Activated T-cell treated with anti-CD3 and anti-CD28 coated beads, Interleukin-2, amount 50 U/mL, for 4 hours (primary cell): ENCODE measurements around the gene PCDHA12. TPM values are rescaled to one million over a fixed set of nuclear protein-coding genes. Genes with fewer than 3 reads are reported as not detected.
"Not testable (repeated sequence)": the region's sequence is repeated elsewhere in the genome, so short reads cannot be mapped to it uniquely, and the experiment has no call there.

Source experiments
- ATAC-seq, 2 donors: fragments of 200-7000 bp; cut with Tn5 transposase; one replicate each; pipeline ENCODE4 v1.10.0; 2021
- DNase-seq: peaks from one replicate; pipeline ENCODE4 v3.0.0-alpha.2; 2020
- H3K27me3 Mint-ChIP-seq: one replicate; pipeline ENCODE4 v1.8.0; 2021; ENCODE audit warnings: low read depth, mixed read lengths
- H3K36me3 Mint-ChIP-seq: one replicate; pipeline ENCODE4 v1.8.0; 2022; ENCODE audit warnings: mixed read lengths; ENCODE audit not compliant: insufficient read depth
- H3K4me1 Mint-ChIP-seq: one replicate; pipeline ENCODE4 v1.8.0; 2021; ENCODE audit warnings: low read depth, mixed read lengths
- H3K4me3 Mint-ChIP-seq: one replicate; pipeline ENCODE4 v1.8.0; 2021; ENCODE audit warnings: mild to moderate bottlenecking, moderate library complexity, mixed read lengths
- H3K9me3 Mint-ChIP-seq: one replicate; pipeline ENCODE4 v1.8.0; 2021; ENCODE audit warnings: mixed read lengths
- total RNA-seq, 3 donors: library from RNA; stranded (reverse); gene quantifications; one replicate each; pipeline ENCODE4 v1.2.1, GENCODE V29; 2021

The PCDHA12 gene
- total RNA-seq, 3 donors from 2014 or later, result not detected

DNA sequence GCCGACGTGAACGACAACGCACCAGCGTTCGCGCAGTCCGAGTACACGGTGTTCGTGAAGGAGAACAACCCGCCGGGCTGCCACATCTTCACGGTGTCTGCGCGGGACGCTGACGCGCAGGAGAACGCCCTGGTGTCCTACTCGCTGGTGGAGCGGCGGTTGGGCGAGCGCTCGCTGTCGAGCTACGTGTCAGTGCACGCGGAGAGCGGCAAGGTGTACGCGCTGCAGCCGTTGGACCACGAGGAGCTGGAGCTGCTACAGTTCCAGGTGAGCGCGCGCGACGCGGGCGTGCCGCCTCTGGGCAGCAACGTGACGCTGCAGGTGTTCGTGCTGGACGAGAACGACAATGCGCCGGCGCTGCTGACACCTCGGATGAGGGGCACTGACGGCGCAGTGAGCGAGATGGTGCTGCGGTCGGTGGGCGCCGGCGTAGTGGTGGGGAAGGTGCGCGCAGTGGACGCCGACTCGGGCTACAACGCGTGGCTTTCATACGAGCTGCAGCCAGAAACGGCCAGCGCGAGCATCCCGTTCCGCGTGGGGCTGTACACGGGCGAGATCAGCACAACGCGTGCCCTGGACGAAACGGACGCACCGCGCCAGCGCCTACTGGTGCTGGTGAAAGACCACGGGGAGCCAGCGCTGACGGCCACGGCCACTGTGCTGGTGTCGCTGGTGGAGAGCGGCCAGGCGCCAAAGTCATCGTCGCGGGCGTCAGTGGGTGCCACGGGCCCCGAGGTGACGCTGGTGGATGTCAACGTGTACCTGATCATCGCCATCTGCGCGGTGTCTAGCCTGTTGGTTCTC is 25.1 kb upstream of the PCDHA12 start:
- not testable (repeated sequence) for DNase-seq, H3K27me3 Mint-ChIP-seq, H3K4me1 Mint-ChIP-seq, H3K9me3 Mint-ChIP-seq, H3K36me3 Mint-ChIP-seq, H3K4me3 Mint-ChIP-seq, ATAC-seq

DNA sequence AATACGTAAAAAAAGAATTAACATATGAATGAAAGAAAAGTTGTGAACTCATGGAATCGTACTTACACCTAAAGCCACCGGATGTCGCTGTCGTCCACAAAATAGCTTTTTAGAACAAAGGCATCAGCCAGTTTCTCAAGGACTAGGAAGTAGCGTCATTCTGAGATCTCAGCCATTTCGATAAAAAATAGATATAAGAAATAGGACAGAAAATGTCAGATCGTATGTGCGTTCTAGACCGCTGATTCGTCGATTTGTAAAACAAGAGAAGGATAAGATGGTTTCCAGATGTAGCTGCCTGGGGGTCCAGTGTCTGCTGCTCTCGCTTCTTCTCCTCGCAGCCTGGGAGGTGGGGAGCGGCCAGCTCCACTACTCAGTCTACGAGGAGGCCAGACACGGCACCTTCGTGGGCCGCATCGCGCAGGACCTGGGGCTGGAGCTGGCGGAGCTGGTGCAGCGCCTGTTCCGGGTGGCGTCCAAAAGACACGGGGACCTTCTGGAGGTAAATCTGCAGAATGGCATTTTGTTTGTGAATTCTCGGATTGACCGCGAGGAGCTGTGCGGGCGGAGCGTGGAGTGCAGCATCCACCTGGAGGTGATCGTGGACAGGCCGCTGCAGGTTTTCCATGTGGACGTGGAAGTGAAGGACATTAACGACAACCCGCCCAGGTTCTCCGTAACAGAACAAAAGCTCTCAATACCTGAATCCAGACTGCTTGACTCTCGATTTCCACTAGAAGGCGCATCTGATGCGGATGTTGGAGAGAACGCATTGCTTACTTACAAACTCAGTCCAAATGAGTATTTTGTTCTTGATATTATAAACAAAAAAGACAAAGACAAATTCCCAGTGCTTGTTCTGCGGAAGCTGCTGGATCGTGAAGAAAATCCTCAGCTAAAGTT is 19.1 kb upstream of the PCDHA12 start, which contains the start of gene PCDHA10:
PCDHA10 (plus strand) TSS at position 126 of the 903 bp plus-strand sequence; CDS start at position 278, 152 bp downstream.
- H3K36me3 Mint-ChIP-seq, result no peaks in the 10 kb centered on the region
- no peak within 1 kb of the TSS for H3K4me3 Mint-ChIP-seq
- no peak for DNase-seq
- peaks cover 2% of the 10 kb centered on the region for H3K27me3 Mint-ChIP-seq
- no peaks in the 10 kb centered on the region for H3K4me1 Mint-ChIP-seq
- peaks cover 7% of the 10 kb centered on the region for H3K9me3 Mint-ChIP-seq
- no peak for ATAC-seq

DNA sequence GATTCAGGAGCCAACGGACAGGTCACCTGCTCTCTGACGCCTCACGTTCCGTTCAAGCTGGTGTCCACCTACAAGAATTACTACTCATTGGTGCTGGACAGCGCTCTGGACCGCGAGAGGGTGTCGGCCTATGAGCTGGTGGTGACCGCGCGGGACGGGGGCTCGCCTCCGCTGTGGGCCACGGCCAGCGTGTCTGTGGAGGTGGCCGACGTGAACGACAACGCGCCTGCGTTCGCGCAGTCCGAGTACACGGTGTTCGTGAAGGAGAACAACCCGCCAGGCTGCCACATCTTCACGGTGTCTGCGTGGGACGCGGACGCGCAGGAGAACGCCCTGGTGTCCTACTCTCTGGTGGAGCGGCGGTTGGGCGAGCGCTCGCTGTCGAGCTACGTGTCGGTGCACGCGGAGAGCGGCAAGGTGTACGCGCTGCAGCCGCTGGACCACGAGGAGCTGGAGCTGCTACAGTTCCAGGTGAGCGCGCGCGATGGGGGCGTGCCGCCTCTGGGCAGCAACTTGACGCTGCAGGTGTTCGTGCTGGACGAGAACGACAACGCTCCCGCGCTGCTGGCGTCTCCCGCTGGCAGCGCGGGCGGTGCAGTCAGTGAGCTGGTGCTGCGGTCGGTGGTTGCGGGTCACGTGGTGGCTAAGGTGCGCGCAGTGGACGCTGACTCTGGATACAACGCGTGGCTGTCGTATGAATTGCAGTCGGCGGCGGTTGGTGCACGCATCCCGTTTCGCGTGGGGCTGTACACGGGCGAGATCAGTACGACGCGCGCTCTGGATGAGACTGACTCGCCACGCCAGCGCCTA is 17.7 kb upstream of the PCDHA12 start:
- H3K4me3 Mint-ChIP-seq, result no peak overlapping the region
- DNase-seq, result no peak
- peaks cover 7% of the 10 kb centered on the region for H3K9me3 Mint-ChIP-seq
- H3K36me3 Mint-ChIP-seq, result no peaks in the 10 kb centered on the region
- ATAC-seq, result no peak
- H3K4me1 Mint-ChIP-seq, result no peaks in the 10 kb centered on the region
- H3K27me3 Mint-ChIP-seq, result peaks cover 2% of the 10 kb centered on the region

DNA sequence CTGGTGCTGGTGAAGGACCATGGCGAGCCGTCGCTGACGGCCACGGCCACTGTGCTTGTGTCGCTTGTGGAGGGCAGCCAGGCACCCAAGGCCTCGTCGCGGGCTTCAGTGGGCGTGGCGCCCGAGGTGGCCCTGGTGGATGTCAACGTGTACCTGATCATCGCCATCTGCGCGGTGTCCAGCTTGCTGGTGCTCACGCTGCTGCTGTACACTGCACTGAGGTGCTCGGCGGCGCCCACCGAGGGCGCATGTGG is 17.2 kb upstream of the PCDHA12 start:
- Mint-ChIP-seq H3K9me3 (peaks cover 7% of the 10 kb centered on the region), H3K4me3 (no peak overlapping the region), H3K4me1 (no peaks in the 10 kb centered on the region), H3K36me3 (no peaks in the 10 kb centered on the region), H3K27me3 (peaks cover 2% of the 10 kb centered on the region)
- no peak for DNase-seq
- no peak for ATAC-seq

DNA sequence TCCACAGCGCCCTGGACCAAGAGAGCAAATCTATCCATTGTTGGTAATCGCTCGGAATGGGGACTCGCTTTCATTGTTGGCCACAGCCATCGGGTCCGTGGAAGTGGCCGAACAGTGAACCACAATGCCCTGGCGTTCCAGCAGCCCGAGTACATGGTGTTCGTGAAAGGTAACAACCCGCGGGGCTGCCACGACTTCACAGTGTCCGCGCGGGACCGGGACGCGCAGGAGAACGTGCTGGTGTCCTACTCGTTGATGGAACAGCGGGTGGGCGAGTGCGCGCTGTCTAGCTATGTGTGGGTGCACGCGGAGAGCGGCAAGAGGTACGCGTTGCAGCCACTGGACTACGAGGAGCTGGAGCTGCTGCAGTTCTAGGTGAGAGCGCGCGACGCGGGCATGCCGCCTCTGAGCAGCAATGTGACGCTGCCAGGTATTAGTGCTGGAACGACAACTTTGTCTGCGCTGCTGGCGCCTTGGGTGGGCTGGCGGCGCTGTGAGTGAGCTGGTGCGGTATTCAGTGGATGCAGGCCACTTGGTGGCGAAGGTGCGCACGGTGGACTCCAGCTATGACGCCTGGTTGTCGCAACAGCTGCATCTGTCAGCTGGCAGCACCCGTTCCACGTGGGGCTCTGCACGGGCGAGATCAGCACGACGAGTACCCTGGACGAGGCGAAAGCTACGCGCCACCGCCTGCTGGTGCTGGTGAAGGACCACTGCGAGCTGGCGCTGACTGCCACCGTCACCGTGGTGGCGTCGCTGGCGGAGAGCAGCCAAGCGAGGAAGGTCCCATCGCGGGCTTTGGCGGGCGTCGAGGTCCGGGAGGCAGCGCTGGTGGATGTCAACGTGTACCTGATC is 12.4 kb upstream of the PCDHA12 start:
- Mint-ChIP-seq H3K4me3 (no peak overlapping the region), H3K4me1 (no peaks in the 10 kb centered on the region), H3K27me3 (peaks cover 5% of the 10 kb centered on the region), H3K36me3 (no peaks in the 10 kb centered on the region), H3K9me3 (peaks cover 3% of the 10 kb centered on the region)
- ATAC-seq (no peak), DNase-seq (no peak)

DNA sequence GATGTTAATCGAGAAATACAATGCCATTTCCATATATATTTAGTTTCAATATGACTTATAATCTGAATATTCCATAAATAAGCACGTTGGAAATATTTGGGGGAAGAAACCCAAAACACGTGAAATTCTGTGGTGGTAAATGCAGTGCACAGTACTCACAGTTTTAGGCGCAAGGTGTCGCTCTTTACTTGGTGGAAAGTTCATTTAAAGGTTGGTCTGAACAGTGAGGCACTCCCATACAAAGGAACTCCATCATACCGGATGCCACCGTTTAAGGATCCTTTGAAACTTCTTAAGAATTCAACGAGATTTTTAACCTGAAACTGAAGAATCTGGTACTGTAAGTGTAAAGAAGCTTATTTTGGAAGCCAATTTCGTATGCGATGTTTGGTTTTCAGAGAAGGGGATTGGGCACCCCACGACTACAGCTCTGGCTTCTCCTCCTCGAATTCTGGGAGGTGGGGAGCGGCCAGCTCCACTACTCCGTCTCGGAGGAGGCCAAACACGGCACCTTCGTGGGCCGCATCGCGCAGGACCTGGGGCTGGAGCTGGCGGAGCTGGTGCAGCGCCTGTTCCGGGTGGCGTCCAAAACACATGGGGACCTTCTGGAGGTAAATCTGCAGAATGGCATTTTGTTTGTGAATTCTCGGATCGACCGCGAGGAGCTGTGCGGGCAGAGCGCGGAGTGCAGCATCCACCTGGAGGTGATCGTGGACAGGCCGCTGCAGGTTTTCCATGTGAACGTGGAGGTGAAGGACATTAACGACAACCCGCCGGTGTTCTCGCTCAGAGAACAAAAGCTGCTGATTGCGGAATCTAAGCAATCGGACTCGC is 6.2 kb upstream of the PCDHA12 start, which contains the start of gene PCDHA11:
PCDHA11 (plus strand) TSS at position 237 of the 834 bp plus-strand sequence; CDS start at position 384, 147 bp downstream.
- Mint-ChIP-seq H3K4me1 (no peaks in the 10 kb centered on the region), H3K36me3 (peaks cover 2% of the 10 kb centered on the region), H3K4me3 (no peak within 1 kb of the TSS), H3K27me3 (peaks cover 18% of the 10 kb centered on the region), H3K9me3 (peaks cover 6% of the 10 kb centered on the region)
- no peak for ATAC-seq
- no peak for DNase-seq

DNA sequence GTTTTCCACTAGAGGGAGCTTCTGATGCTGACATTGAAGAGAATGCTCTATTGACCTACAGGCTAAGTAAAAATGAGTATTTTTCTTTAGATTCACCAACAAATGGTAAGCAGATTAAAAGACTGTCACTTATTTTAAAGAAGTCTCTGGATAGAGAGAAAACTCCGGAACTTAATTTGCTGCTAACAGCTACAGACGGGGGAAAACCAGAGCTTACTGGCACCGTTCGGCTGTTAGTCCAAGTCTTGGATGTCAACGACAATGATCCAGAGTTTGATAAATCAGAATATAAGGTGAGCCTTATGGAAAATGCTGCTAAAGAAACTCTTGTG is 5.6 kb upstream of the PCDHA12 start:
- Mint-ChIP-seq H3K27me3 (peaks cover 21% of the 10 kb centered on the region), H3K9me3 (peaks cover 6% of the 10 kb centered on the region), H3K4me3 (no peak overlapping the region), H3K36me3 (peaks cover 2% of the 10 kb centered on the region), H3K4me1 (no peaks in the 10 kb centered on the region)
- no peak for DNase-seq
- ATAC-seq, result no peak

DNA sequence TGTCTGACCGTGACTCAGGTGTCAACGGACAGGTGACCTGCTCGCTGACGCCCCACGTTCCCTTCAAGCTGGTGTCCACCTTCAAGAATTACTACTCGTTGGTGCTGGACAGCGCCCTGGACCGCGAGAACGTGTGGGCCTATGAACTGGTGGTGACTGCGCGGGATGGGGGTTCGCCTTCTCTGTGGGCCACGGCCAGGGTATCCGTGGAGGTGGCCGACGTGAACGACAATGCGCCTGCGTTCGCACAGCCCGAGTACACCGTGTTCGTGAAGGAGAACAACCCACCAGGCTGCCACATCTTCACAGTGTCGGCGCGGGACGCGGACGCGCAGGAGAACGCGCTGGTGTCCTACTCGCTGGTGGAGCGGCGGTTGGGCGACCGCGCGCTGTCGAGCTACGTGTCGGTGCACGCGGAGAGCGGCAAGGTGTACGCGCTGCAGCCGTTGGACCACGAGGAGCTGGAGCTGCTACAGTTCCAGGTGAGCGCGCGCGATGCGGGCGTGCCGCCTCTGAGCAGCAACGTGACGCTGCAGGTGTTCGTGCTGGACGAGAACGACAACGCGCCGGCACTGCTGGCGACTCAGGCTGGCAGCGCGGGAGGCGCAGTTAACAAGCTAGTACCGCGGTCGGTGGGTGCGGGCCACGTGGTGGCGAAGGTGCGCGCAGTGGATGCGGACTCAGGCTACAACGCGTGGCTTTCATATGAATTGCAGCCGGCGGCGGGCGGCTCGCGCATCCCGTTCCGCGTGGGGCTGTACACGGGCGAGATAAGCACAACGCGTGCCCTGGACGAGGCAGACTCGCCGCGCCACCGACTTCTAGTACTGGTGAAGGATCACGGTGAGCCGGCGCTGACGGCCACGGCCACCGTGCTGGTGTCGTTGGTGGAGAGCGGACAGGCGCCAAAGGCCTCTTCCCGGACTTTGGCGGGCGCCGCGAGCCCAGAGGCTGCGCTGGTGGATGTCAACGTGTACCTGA is 4.6 kb upstream of the PCDHA12 start:
- no peak for DNase-seq
- Mint-ChIP-seq H3K27me3 (peaks cover 26% of the 10 kb centered on the region), H3K4me3 (no peak overlapping the region), H3K4me1 (no peaks in the 10 kb centered on the region), H3K36me3 (peaks cover 2% of the 10 kb centered on the region), H3K9me3 (peaks cover 6% of the 10 kb centered on the region)
- no peak for ATAC-seq

DNA sequence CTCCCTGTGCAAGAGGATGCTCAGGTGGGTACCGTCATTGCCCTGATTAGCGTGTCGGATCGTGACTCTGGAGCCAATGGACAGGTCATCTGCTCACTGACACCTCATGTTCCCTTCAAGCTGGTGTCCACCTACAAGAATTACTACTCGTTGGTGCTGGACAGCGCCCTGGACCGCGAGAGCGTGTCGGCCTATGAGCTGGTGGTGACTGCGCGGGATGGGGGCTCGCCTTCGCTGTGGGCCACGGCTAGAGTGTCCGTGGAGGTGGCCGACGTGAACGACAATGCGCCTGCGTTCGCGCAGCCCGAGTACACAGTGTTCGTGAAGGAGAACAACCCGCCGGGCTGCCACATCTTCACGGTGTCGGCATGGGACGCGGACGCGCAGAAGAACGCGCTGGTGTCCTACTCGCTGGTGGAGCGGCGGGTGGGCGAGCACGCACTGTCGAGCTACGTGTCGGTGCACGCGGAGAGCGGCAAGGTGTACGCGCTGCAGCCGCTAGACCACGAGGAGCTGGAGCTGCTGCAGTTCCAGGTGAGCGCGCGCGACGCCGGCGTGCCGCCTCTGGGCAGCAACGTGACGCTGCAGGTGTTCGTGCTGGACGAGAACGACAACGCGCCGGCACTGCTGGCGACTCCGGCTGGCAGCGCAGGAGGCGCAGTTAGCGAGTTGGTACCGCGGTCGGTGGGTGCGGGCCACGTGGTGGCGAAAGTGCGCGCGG is 1.6 kb downstream of the PCDHA12 start:
- not testable (repeated sequence) for H3K4me3 Mint-ChIP-seq, DNase-seq, H3K4me1 Mint-ChIP-seq, ATAC-seq, H3K36me3 Mint-ChIP-seq
- Mint-ChIP-seq H3K27me3 (peaks cover 48% of the 10 kb centered on the region), H3K9me3 (peaks cover 25% of the 10 kb centered on the region)

DNA sequence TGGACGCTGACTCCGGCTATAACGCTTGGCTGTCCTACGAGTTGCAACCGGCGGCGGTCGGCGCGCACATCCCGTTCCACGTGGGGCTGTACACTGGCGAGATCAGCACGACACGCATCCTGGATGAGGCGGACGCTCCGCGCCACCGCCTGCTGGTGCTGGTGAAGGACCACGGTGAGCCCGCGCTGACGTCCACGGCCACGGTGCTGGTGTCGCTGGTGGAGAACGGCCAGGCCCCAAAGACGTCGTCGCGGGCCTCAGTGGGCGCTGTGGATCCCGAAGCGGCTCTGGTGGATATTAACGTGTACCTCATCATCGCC is 2.1 kb downstream of the PCDHA12 start:
- H3K27me3 Mint-ChIP-seq, result peaks cover 48% of the 10 kb centered on the region
- H3K36me3 Mint-ChIP-seq, result no peaks in the 10 kb centered on the region
- H3K9me3 Mint-ChIP-seq, result peaks cover 27% of the 10 kb centered on the region
- H3K4me1 Mint-ChIP-seq, result no peaks in the 10 kb centered on the region
- ATAC-seq (no peak), DNase-seq (no peak)
- no peak overlapping the region for H3K4me3 Mint-ChIP-seq

DNA sequence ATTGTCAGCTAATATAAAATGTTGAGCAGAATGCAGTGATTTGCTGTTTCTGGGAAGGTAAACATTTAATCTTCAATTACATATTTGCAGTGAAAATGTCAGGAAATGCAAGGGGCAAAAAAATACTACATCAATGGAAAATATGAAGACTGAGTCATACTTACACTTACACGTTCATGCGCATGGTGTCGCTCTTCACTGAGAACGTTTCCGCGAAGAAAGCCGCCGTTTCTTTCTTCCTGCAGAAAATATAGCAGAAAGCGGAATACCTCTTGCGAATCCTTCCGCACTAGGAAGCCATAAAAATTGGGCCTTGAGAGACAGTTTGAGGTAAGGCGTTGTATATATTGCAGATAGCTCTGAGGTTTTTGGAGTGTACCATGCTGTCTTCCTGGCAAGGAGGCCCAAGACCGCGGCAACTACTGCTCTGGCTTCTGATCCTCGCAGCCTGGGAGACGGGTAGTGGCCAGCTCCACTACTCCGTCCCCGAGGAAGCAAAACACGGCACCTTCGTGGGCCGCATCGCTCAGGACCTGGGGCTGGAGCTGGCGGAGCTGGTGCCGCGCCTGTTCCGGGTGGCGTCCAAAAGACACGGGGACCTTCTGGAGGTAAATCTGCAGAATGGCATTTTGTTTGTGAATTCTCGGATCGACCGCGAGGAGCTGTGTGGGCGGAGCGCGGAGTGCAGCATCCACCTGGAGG is 6.9 kb downstream of the PCDHA12 start, which contains the start of gene PCDHA13:
PCDHA13 (plus strand) TSS at position 236 of the 702 bp plus-strand sequence; CDS start at position 381, 145 bp downstream.
- H3K9me3 Mint-ChIP-seq, result peaks cover 37% of the 10 kb centered on the region
- ATAC-seq (no peak), DNase-seq (no peak)
- peaks cover 34% of the 10 kb centered on the region for H3K27me3 Mint-ChIP-seq
- no peaks in the 10 kb centered on the region for H3K4me1 Mint-ChIP-seq
- H3K36me3 Mint-ChIP-seq, result no peaks in the 10 kb centered on the region
- H3K4me3 Mint-ChIP-seq, result no peak within 1 kb of the TSS
